Spleen (tissue), 7 donors: Measurements from ENCODE around the gene MXD1.

ENCODE experiments used
- POLR2A ChIP-seq, 3 donors: fragments of 450-650 bp; IDR thresholded peaks; one replicate each; pipeline ENCODE4 v1.5.1; 2017; ENCODE audit warnings: antibody characterized with exemption in 3 of 3, mild to moderate bottlenecking in 1 of 3
- TF ChIP-seq, protein P1 (sequence below), 11 experiments: fragments of 200-600 bp in 7 of 11; fragments of 450-650 bp in 4 of 11; sonication (generic) in 4 of 11; IDR thresholded peaks in 8 of 11; conservative IDR thresholded peaks in 3 of 11; 1 replicate in 7 of 11; 2 replicates in 4 of 11; pipeline versions ENCODE4 v1.4.0 to v1.8.0; 2016 to 2021; ENCODE audit warnings: antibody characterized with exemption in 11 of 11, inconsistent platforms in 4 of 11, mild to moderate bottlenecking in 1 of 11
- donor health status: DM: no; HTN: no; CAD: no; lungs with moderate emphysema.
- donor health status: DM: no; HTN: no; CAD: no.
- donor health status: DM: no; HTN: no; CAD: no.

DNA sequence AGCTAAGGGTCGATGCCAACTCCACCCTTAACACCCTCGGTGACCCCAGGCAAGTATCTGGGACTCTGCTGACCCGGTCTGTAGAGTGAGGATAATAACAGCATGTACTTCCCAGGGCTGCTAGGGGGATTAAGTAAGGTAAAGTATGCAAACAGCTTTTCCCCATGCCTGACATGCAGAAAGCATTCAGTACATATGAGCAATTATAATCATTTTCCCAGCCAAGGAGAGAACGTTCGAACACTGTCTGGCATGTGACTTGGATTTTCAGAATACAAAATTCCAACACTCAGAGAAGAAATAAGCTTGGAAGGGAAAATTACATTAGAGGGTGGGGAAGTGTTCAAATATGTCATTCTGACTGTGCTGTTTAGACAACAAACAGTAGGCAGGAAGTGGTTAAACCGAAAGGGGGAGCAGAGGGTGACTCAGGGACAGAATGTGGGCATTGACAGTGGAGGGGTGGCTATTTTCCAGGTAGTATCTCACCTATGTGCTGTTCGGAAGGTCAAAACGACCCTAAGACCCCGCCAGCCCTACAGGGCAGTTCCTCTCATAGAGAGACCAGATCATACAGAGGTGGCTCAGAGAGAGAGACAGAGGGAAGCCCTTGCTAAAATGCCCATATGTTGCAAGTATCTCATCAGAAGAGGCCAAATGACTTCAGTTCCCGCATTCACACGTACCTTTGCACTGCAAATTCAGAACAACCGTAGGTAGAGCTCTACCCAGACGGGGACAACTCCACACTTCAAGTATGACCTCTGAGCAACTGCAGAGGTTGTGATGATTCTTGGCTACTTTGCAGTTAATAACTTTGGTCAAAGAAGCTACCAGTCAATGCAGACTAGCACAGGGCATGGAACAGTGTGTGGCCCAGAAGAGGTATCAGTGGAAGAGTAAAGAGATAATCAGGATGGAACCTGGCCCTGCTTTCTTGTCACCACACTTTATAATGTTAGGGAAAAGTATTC is 31.7 kb downstream of the MXD1 start:
- TF ChIP-seq, protein P1, sequence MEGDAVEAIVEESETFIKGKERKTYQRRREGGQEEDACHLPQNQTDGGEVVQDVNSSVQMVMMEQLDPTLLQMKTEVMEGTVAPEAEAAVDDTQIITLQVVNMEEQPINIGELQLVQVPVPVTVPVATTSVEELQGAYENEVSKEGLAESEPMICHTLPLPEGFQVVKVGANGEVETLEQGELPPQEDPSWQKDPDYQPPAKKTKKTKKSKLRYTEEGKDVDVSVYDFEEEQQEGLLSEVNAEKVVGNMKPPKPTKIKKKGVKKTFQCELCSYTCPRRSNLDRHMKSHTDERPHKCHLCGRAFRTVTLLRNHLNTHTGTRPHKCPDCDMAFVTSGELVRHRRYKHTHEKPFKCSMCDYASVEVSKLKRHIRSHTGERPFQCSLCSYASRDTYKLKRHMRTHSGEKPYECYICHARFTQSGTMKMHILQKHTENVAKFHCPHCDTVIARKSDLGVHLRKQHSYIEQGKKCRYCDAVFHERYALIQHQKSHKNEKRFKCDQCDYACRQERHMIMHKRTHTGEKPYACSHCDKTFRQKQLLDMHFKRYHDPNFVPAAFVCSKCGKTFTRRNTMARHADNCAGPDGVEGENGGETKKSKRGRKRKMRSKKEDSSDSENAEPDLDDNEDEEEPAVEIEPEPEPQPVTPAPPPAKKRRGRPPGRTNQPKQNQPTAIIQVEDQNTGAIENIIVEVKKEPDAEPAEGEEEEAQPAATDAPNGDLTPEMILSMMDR (IDR thresholded peaks at IDR 0.05 in 8 of 11, conservative IDR thresholded peaks at IDR 0.05 in 3 of 11): peak in 1 of 11 experiments; percentile 6
- TF ChIP-seq POLR2A (IDR thresholded peaks at IDR 0.05): no peak
